DMS53 treated with DMSO at 0.1 percent for 48 hours (cell line): Measurements from ENCODE around the gene HSPA4.

Experiments
- DNase-seq: peaks from one replicate; lab custom pipeline; 2025; ENCODE audit not compliant: unreplicated experiment; lab: John Stamatoyannopoulos, UW

The HSPA4 gene

GRCh38 chr5:133154274-133155075 is 102.7 kb downstream of the HSPA4 start:
- peak; percentile 90 for DNase-seq

GRCh38 chr5:133155326-133155969 is 103.6 kb downstream of the HSPA4 start:
- no peak for DNase-seq
